ENCODE measurements around the gene FLRT2. TPM values are rescaled to one million over a fixed set of nuclear protein-coding genes. Genes with fewer than 3 reads are reported as not detected.

Gene FLRT2
- total RNA-seq, 4 donors from 2014 or later, result 2.5 to 13.0 (median 7.9) TPM

GRCh38 chr14:85520581-85520980, 9.4 kb upstream of the FLRT2 start:
- TF ChIP-seq CTCF (IDR thresholded peaks at IDR 0.05) (no peak), POLR2A (IDR thresholded peaks at IDR 0.05; ENCODE audit: low read depth) (no peak), POLR2AphosphoS5 (IDR thresholded peaks at IDR 0.05) (no peak), EP300 (IDR thresholded peaks at IDR 0.05) (no peak)
- no peak overlapping the region for H3K27ac ChIP-seq (replicated peaks in 1 of 4)
- no peaks in the 10 kb centered on the region for H3K9me3 ChIP-seq
- DNase-seq (ENCODE audit: extremely low spot score), result no peak
- 81% methylated on average over 4 of the region's 4 CpGs for WGBS
- H3K36me3 ChIP-seq, result no peaks in the 10 kb centered on the region
- H3K4me3 ChIP-seq, result no peak overlapping the region
- no peaks in the 10 kb centered on the region for H3K4me1 ChIP-seq
- H3K27me3 ChIP-seq, result peaks cover 0 to 5% (median 0%) of the 10 kb centered on the region in 4 donors
- intact Hi-C loops (cut with DNase I), result no loop called here

- 84% methylated on average over 2 of the region's 2 CpGs for WGBS
- intact Hi-C loops (cut with DNase I), result no loop called here
- TF ChIP-seq POLR2A (IDR thresholded peaks at IDR 0.05; ENCODE audit: low read depth), result no peak
- TF ChIP-seq CTCF (IDR thresholded peaks at IDR 0.05), result no peak
- TF ChIP-seq EP300 (IDR thresholded peaks at IDR 0.05), result no peak
- Histone ChIP-seq H3K36me3 (no peaks in the 10 kb centered on the region), H3K27ac (replicated peaks in 1 of 4) (no peak overlapping the region), H3K9me3 (no peaks in the 10 kb centered on the region), H3K4me3 (no peak overlapping the region), H3K4me1 (peaks cover 0 to 4% (median 3%) of the 10 kb centered on the region in 4 donors), H3K27me3 (peaks cover 0 to 17% (median 0%) of the 10 kb centered on the region in 4 donors)
- no peak for DNase-seq (ENCODE audit: extremely low spot score)
Measured at GRCh38 chr14:85523624-85524023, 6.3 kb upstream of the FLRT2 start.

- TF ChIP-seq POLR2A (IDR thresholded peaks at IDR 0.05; ENCODE audit: low read depth) (no peak), EP300 (IDR thresholded peaks at IDR 0.05) (no peak), POLR2AphosphoS5 (IDR thresholded peaks at IDR 0.05) (no peak), CTCF (IDR thresholded peaks at IDR 0.05) (no peak)
- DNase-seq (ENCODE audit: extremely low spot score), result no peak
- H3K9me3 ChIP-seq, result no peaks in the 10 kb centered on the region
- H3K27ac ChIP-seq (replicated peaks in 1 of 4), result no peak overlapping the region
- H3K36me3 ChIP-seq, result no peaks in the 10 kb centered on the region
- intact Hi-C loops (cut with DNase I), result no loop called here
- 82% methylated on average over 1 of the region's 1 CpG for WGBS
- H3K4me1 ChIP-seq, result peaks cover 19 to 38% (median 37%) of the 10 kb centered on the region in 4 donors
- no peak overlapping the region for H3K4me3 ChIP-seq
- H3K27me3 ChIP-seq, result peaks cover 0 to 49% (median 4%) of the 10 kb centered on the region in 4 donors
Measured at GRCh38 chr14:85527006-85527405, 2.9 kb upstream of the FLRT2 start.

GRCh38 chr14:85527445-85528035, 2.4 kb upstream of the FLRT2 start:
- intact Hi-C loops (cut with DNase I), result no loop called here
- H3K27me3 ChIP-seq, result peaks cover 0 to 54% (median 4%) of the 10 kb centered on the region in 4 donors
- no peaks in the 10 kb centered on the region for H3K9me3 ChIP-seq
- peaks cover 19 to 43% (median 42%) of the 10 kb centered on the region in 4 donors for H3K4me1 ChIP-seq
- H3K4me3 ChIP-seq, result no peak overlapping the region
- 92% methylated on average over 3 of the region's 3 CpGs for WGBS
- DNase-seq (ENCODE audit: extremely low spot score), result no peak
- H3K27ac ChIP-seq (replicated peaks in 1 of 4), result no peak overlapping the region
- TF ChIP-seq POLR2A (IDR thresholded peaks at IDR 0.05; ENCODE audit: low read depth), result no peak
- TF ChIP-seq CTCF (IDR thresholded peaks at IDR 0.05), result no peak
- TF ChIP-seq POLR2AphosphoS5 (IDR thresholded peaks at IDR 0.05), result no peak
- no peak for TF ChIP-seq EP300 (IDR thresholded peaks at IDR 0.05)
- H3K36me3 ChIP-seq, result no peaks in the 10 kb centered on the region
